HG03066 (cell line): ENCODE results near the gene LRP5.

Experiments used
- ATAC-seq: cut with Tn5 transposase; IDR thresholded peaks from one replicate; pipeline ENCODE4 v1.9.1; 2021; ENCODE audit warnings: low read depth; ENCODE audit not compliant: unreplicated experiment

Gene LRP5

GRCh38 chr11:68479390-68479789, 167.0 kb downstream of the LRP5 start:
- no peak for ATAC-seq

- ATAC-seq: no peak
Measured at GRCh38 chr11:68480193-68480592, 167.8 kb downstream of the LRP5 start.

DNA sequence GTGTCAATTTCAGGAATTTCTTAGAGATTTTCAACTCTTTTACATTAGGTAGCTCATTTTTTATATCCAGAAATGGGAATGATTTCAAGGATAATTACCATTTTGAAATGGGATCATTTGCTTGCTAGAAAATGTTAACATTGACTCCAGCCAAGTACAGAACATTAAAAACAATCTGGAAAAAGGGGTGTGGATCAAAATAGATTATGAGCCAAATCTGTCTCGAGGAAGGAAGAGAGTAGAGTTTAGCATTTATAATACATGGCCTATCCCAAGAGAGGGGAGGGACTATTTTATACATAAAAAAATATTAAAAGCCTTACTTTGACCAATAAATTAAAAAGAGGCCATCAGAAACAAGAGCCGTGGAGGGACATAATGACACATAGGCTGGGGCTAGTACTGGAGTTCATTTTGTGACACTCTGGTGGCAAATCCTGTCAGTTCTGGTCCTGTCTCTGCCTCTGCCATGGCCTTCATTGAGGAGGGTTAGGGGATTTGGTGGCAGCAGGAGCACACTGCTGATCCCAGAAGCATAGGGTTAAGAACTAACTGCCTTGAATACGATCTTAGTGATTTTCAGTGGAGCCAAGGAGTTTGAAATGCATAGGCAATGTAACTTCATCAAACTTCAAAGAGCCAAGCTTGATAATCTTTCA, 168.6 kb downstream of the LRP5 start:
- ATAC-seq: no peak

- no peak for ATAC-seq
Measured at GRCh38 chr11:68481579-68482240, 169.3 kb downstream of the LRP5 start.

- ATAC-seq: no peak
Measured at GRCh38 chr11:68488623-68489022, 176.2 kb downstream of the LRP5 start.

DNA sequence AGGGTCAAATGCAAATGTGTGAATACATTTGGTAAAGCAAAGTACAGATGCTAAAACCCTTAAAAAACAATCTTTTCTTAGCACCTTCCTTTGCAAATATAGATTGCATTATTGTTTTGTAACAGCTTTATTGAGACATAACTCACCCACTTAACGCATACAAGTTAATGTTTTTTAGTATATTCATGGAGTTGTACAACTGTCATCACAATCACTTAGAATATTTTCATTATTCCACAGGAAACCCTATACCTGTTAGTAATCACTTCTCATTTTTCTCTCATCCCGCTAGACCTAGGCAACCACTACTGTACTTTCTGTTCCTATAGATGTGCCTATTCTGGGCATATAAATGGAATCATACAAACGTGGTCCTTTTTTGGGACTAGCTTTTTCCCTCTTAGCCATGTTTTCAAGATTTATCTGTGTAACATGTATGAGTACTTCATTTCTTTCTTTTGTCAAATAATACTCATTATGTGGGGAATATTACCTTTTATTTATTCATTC, 182.9 kb downstream of the LRP5 start:
- ATAC-seq: no peak

GRCh38 chr11:68495872-68496271, 183.5 kb downstream of the LRP5 start:
- no peak for ATAC-seq

DNA sequence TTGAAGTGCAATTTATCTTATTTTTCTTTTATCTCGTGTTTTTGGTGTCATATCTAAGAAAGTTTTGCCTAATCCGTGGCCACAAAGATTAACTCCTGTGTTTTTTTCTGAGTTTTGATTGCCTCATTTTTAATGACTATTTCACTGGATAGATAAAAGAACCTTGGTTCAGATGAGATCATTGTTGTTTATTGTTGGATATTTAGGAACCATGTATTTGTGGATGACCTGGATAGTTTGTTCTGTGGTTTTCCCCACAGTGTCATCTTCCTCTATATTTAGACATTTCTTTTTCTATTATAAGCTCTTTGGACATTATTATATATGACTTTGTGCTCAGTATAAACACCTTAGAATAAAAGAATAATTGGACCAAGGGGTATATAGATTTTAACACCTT, 185.4 kb downstream of the LRP5 start:
- ATAC-seq: no peak

GRCh38 chr11:68498321-68498720, 185.9 kb downstream of the LRP5 start:
- ATAC-seq: no peak
